ENCODE data around the gene MIGA1.
"Not testable (repeated sequence)": the region's sequence is repeated elsewhere in the genome, so short reads cannot be mapped to it uniquely, and the experiment has no call there.

The MIGA1 gene

GRCh38 chr1:77802026-77802425 is 22.6 kb downstream of the MIGA1 start:
- no peak for DNase-seq (ENCODE audit: low read depth)

- no peak for DNase-seq (ENCODE audit: low read depth)
Observed at GRCh38 chr1:77803371-77803770, 23.9 kb downstream of the MIGA1 start.

GRCh38 chr1:77809787-77810462 is 30.5 kb downstream of the MIGA1 start:
- DNase-seq (ENCODE audit: low read depth): not testable (repeated sequence)

- DNase-seq (ENCODE audit: low read depth): not testable (repeated sequence)
Observed at GRCh38 chr1:77811589-77811988, 32.1 kb downstream of the MIGA1 start.

GRCh38 chr1:77817368-77818209 is 38.1 kb downstream of the MIGA1 start:
- no peak for DNase-seq (ENCODE audit: low read depth)

- DNase-seq (ENCODE audit: low read depth): no peak
Observed at GRCh38 chr1:77820121-77820520, 40.7 kb downstream of the MIGA1 start.

GRCh38 chr1:77824079-77824478 is 44.6 kb downstream of the MIGA1 start:
- peak; percentile 75 for DNase-seq (ENCODE audit: low read depth)

- DNase-seq (ENCODE audit: low read depth): peak; percentile 56
Observed at GRCh38 chr1:77824694-77825093, 45.2 kb downstream of the MIGA1 start.

- DNase-seq (ENCODE audit: low read depth): peak; percentile 79
Observed at GRCh38 chr1:77825131-77825709, 45.8 kb downstream of the MIGA1 start.

GRCh38 chr1:77826851-77827250 is 47.4 kb downstream of the MIGA1 start:
- not testable (repeated sequence) for DNase-seq (ENCODE audit: low read depth)

GRCh38 chr1:77828098-77828497 is 48.6 kb downstream of the MIGA1 start:
- no peak for DNase-seq (ENCODE audit: low read depth)

GRCh38 chr1:77829851-77830250 is 50.4 kb downstream of the MIGA1 start:
- DNase-seq (ENCODE audit: low read depth): no peak

GRCh38 chr1:77830946-77831345 is 51.5 kb downstream of the MIGA1 start:
- DNase-seq (ENCODE audit: low read depth): no peak

- no peak for DNase-seq (ENCODE audit: low read depth)
Observed at GRCh38 chr1:77831566-77831965, 52.1 kb downstream of the MIGA1 start.

- DNase-seq (ENCODE audit: low read depth): peak; percentile 46
Observed at GRCh38 chr1:77831976-77832711, 52.7 kb downstream of the MIGA1 start.

GRCh38 chr1:77832901-77833300 is 53.5 kb downstream of the MIGA1 start:
- DNase-seq (ENCODE audit: low read depth): peak; percentile 66

GRCh38 chr1:77833521-77834100 is 54.2 kb downstream of the MIGA1 start:
- no peak for DNase-seq (ENCODE audit: low read depth)

- no peak for DNase-seq (ENCODE audit: low read depth)
Observed at GRCh38 chr1:77834771-77835334, 55.4 kb downstream of the MIGA1 start.

GRCh38 chr1:77841574-77841973 is 62.1 kb downstream of the MIGA1 start:
- no peak for DNase-seq (ENCODE audit: low read depth)

- DNase-seq (ENCODE audit: low read depth): no peak
Observed at GRCh38 chr1:77845951-77846350, 66.5 kb downstream of the MIGA1 start.

GRCh38 chr1:77846966-77847365 is 67.5 kb downstream of the MIGA1 start:
- no peak for DNase-seq (ENCODE audit: low read depth)

All from ELR (cell line).